Measurements from ENCODE around the gene HAND1. TPM values are rescaled to one million over a fixed set of nuclear protein-coding genes. Genes with fewer than 3 reads are reported as not detected.
"Not testable (repeated sequence)": the region's sequence is repeated elsewhere in the genome, so short reads cannot be mapped to it uniquely, and the experiment has no call there.

HAND1 gene
- total RNA-seq = 1 to 10 TPM; 4.7 to 5.2 TPM
- long read RNA-seq, transcript HAND1-201 (2 exons, 1,738 nt) = major isoform, 6 of 7 reads
- long read RNA-seq, partial matches to known transcripts = 0 of 7 reads
- long read RNA-seq, other reads (novel, unspliced or antisense) = 1 of 7 reads

GRCh38 chr5:154478224-154478565 lies at the start of gene HAND1:
Gene HAND1, minus strand, starts transcription at chr5:154478227. Its CDS starts 219 bp downstream, at chr5:154478008.
- DNase-seq = peak; percentile 73
- ATAC-seq = peak; percentile 88 to 89
- intact Hi-C loops (cut with DNase I) = no loop called here

GRCh38 chr5:154526231-154527226 lies 48.5 kb upstream of the HAND1 start:
- ATAC-seq (no peak), DNase-seq (no peak)
- intact Hi-C loops (cut with DNase I) = no loop called here

- intact Hi-C loops (cut with DNase I) = loop anchor here in 1 of 2 donors (5.0 kb wide), 1 partner anchor 82 kb away; no protein-coding TSS in a partner anchor
- peak in 1 of 2 donors; percentile 45 for ATAC-seq
These were observed 46.8 kb upstream of the HAND1 start for GRCh38 chr5:154524859-154525258.

GRCh38 chr5:154524181-154524580 lies 46.2 kb upstream of the HAND1 start:
- intact Hi-C loops (cut with DNase I) = loop anchor here in 1 of 2 donors (5.0 kb wide), 1 partner anchor 83 kb away; no protein-coding TSS in a partner anchor
- no peak for DNase-seq
- ATAC-seq = no peak

More at GRCh38 chr5:154524859-154525258, 46.8 kb upstream of the HAND1 start:
- DNase-seq = no peak

- DNase-seq = peak; percentile 28
- ATAC-seq = peak; percentile 89 to 90
- intact Hi-C loops (cut with DNase I) = loop anchor here in 1 of 2 donors (5.0 kb wide), 1 partner anchor 84 kb away; no protein-coding TSS in a partner anchor
These were observed 45.7 kb upstream of the HAND1 start for GRCh38 chr5:154523709-154524108.

- intact Hi-C loops (cut with DNase I) = loop anchor here in 1 of 2 donors (5.0 kb wide), 1 partner anchor 84 kb away; no protein-coding TSS in a partner anchor
- ATAC-seq = no peak
These were observed 45.1 kb upstream of the HAND1 start for GRCh38 chr5:154523104-154523503.

GRCh38 chr5:154522284-154522683 lies 44.3 kb upstream of the HAND1 start:
- intact Hi-C loops (cut with DNase I) = loop anchor here in 1 of 2 donors (5.0 kb wide), 1 partner anchor 85 kb away; no protein-coding TSS in a partner anchor
- ATAC-seq (no peak), DNase-seq (no peak)

More at GRCh38 chr5:154523104-154523503, 45.1 kb upstream of the HAND1 start:
- no peak for DNase-seq

- DNase-seq (no peak), ATAC-seq (no peak)
- intact Hi-C loops (cut with DNase I) = loop anchor here in 1 of 2 donors (5.0 kb wide), 1 partner anchor 86 kb away; no protein-coding TSS in a partner anchor
These were observed 43.7 kb upstream of the HAND1 start for GRCh38 chr5:154521756-154522155.

- peak in 1 of 2 donors; percentile 27 for ATAC-seq
- no peak for DNase-seq
- intact Hi-C loops (cut with DNase I) = loop anchor here in 1 of 2 donors (5.0 kb wide), 1 partner anchor 86 kb away; no protein-coding TSS in a partner anchor
These were observed 42.9 kb upstream of the HAND1 start for GRCh38 chr5:154520861-154521453.

- no peak for ATAC-seq
- no peak for DNase-seq
- intact Hi-C loops (cut with DNase I) = no loop called here
These were observed 41.3 kb upstream of the HAND1 start for GRCh38 chr5:154519359-154519758.

- ATAC-seq (no peak), DNase-seq (no peak)
- intact Hi-C loops (cut with DNase I) = no loop called here
These were observed 40.4 kb upstream of the HAND1 start for GRCh38 chr5:154518438-154518867.

- ATAC-seq = no peak
- intact Hi-C loops (cut with DNase I) = no loop called here
These were observed 39.9 kb upstream of the HAND1 start for GRCh38 chr5:154517810-154518437.

GRCh38 chr5:154517181-154517580 lies 39.2 kb upstream of the HAND1 start:
- intact Hi-C loops (cut with DNase I) = no loop called here

More at GRCh38 chr5:154517810-154518437, 39.9 kb upstream of the HAND1 start:
- no peak for DNase-seq

GRCh38 chr5:154516475-154516874 lies 38.4 kb upstream of the HAND1 start:
- DNase-seq (no peak), ATAC-seq (no peak)
- intact Hi-C loops (cut with DNase I) = no loop called here

More at GRCh38 chr5:154517181-154517580, 39.2 kb upstream of the HAND1 start:
- no peak for DNase-seq
- no peak for ATAC-seq

- intact Hi-C loops (cut with DNase I); ATAC-seq: not testable (repeated sequence)
These were observed 37.5 kb upstream of the HAND1 start for GRCh38 chr5:154515488-154515887.

GRCh38 chr5:154514331-154514730 lies 36.3 kb upstream of the HAND1 start:
- intact Hi-C loops (cut with DNase I) = no loop called here
- DNase-seq = no peak
- ATAC-seq = no peak

More at GRCh38 chr5:154515488-154515887, 37.5 kb upstream of the HAND1 start:
- DNase-seq = not testable (repeated sequence)

GRCh38 chr5:154513669-154514084 lies 35.6 kb upstream of the HAND1 start:
- DNase-seq (no peak), ATAC-seq (no peak)
- intact Hi-C loops (cut with DNase I) = no loop called here

- no peak for DNase-seq
- no peak for ATAC-seq
- intact Hi-C loops (cut with DNase I) = no loop called here
These were observed 34.0 kb upstream of the HAND1 start for GRCh38 chr5:154511984-154512383.
